HuH-7.5 (cell line): Measurements from ENCODE around the gene FNDC3B.

Experiments used
- DNase-seq: peaks from one replicate; pipeline ENCODE4 v3.0.0; 2011; ENCODE audit warnings: low spot score

Gene FNDC3B

DNA sequence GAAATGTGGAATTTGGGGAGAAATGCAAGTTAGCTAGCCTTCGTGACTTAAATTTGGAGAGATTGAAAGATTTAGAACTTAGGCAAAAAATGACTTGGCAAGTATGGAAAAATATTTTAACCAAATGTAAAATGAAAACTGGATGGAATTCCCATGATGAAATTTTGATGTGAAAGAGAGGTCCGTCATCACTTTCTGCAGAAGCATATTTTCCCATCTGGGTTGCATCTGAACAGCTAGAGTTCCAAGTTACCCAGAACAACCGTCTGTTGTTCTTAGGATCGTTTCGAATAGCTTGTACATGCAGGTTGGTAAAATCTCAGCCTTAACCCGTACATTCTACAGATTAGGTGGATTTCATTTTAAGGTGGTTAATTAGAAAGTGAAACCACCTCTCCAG, 272.6 kb downstream of the FNDC3B start:
- DNase-seq: no peak

DNA sequence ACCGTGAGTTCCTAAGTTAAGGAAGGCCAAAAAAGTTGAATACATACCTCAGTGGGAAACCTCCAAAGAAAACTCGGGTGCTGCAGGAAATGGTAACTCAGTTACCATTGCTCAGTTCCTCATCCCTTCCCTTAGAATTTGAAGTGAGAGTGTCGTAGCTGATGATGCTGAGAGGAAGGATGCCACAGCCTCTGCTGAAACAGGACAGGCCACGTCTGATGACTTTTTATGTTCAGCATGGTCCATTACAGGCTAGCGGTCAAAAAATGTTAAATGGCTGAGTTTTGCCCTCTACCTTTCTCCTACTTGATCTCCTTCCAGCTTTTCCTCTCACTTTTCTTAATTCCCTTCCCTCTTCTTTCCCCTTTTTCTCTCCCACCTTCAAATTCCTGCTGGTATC, 273.3 kb downstream of the FNDC3B start:
- no peak for DNase-seq

- DNase-seq: no peak
Measured at GRCh38 chr3:172313671-172314070, 274.3 kb downstream of the FNDC3B start.

GRCh38 chr3:172314591-172315160, 275.3 kb downstream of the FNDC3B start:
- no peak for DNase-seq

GRCh38 chr3:172315401-172316091, 276.2 kb downstream of the FNDC3B start:
- no peak for DNase-seq

GRCh38 chr3:172316758-172317157, 277.4 kb downstream of the FNDC3B start:
- DNase-seq: no peak

DNA sequence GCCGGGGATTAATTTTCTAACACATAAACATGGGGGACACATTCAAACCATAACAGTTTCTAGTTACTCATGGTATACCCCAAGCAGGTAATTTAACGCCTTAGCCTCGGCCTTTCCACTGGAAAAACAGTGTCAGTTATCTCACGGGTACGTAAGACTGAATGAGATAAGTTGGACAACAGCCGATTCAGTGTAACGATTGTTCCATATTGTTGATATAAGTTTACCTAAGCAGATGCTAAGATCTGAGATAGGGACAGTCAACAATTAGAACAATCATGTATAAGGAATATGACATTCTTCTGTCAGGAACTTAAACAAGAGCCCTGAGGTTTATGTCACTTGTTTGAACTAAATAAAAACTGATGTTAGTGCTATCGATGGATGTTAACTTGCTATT, 278.1 kb downstream of the FNDC3B start:
- no peak for DNase-seq

- no peak for DNase-seq
Measured at GRCh38 chr3:172317984-172318383, 278.6 kb downstream of the FNDC3B start.

- DNase-seq: no peak
Measured at GRCh38 chr3:172319595-172319994, 280.2 kb downstream of the FNDC3B start.

- no peak for DNase-seq
Measured at GRCh38 chr3:172320468-172320867, 281.1 kb downstream of the FNDC3B start.

DNA sequence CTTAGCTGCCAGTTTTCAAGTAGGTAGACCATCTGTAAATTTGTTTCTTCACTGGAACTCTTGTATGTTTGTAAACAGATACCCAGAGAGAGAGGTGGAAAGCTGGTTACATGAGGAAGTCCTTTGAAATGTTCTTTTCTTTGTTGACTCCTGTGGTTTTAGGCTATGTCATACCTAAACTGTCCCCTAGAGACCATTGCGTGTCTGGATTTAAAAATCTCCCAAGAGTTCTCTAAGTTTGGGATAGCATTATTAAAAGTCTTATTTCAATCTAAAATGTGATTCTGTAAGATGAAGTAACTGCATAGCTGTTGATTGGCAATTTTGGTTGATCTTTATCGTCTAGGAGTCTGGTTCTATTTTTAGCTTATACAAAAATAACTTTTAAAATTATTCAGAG, 281.7 kb downstream of the FNDC3B start:
- DNase-seq: no peak

DNA sequence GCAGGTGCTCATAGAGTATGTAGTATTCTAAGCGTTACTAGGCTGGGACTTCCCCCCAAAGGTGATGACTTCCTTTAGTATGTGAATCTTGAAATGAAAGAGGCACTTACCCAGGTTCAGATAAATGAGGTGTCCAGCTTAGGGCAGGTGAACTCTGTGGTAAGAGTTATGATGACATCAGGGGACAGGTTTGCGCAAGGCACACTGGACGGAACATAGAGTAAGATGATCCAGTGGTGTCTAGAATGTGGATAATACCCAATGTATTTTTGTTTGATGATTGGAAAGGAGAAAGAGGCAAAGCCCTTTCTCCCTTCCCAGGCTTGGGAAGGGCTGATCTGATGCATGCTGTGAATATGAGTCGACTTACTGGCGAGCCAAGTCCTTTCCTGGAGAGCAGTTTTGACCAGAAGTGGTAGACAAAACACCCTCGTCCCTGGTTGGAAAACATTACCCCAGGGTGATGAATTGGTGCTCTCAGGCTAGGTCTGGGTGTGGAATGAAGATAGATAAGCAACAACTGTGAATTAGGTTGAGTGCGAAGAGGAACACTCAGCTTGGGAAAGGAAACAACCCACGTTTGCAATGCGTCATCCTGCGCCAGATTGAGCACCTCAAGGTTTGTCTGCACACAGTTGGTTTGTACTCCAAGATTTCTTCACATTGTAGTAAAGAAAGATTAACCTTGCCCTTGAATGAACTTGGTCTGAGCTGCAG, 284.7 kb downstream of the FNDC3B start:
- DNase-seq: no peak

- no peak for DNase-seq
Measured at GRCh38 chr3:172324611-172325203, 285.3 kb downstream of the FNDC3B start.

GRCh38 chr3:172325461-172325860, 286.1 kb downstream of the FNDC3B start:
- no peak for DNase-seq

DNA sequence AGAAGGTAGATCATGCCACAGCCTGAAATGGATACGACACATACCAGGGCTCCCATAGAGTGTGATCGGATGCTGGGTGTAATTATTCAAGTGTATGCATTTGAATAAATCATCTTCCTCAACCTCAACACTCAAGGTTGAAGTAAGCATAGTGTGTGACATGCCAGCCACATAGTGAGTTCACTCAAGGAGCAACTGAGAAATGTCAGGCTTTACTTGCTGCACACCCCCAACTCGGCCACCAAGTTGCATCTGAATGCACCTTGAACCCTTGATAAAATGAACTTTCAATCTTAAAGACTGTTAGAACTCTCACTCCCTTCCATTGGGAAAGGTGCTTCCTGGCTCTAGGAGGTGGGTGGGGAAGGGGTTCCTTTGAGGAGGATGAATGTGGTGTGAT, 287.6 kb downstream of the FNDC3B start:
- DNase-seq: no peak

DNA sequence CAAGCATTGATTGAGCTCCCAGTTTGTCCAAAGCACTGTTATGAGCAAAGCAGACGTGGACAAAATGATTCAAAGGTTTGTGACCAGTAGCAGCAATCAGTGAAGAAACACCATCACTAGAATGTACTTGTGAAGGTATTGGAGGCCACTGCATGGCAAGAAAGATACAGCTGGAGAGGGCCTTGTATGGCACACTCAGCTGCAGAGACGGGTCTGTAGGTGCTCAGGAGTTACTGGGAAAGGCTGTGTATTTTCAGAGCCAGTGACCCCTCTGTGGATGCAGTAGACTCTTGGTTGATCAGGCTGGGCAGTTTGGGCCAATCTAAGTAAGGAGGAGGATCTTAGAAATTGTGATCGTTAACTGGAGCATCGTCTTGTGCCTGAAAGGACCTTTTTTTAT, 288.9 kb downstream of the FNDC3B start:
- no peak for DNase-seq

DNA sequence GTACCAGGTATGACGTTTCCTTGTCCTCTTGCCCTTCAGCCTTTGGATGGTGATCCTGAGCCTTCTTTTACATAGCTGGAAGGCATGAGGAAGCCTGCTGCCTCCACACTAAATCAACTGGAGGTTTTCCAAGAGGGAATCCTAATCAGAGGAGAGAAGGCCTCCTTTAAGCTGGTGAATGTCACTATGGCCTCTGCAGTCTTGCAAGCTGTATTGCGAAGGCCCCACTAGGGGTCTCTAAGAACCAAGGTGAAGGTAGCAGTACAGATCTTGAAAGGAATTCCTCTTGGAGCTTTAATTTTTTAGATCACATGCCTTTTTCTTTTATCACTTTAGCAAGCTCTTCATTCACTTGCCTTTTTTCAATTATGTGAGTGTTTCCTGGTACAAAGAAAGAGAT, 289.7 kb downstream of the FNDC3B start:
- DNase-seq: no peak

DNA sequence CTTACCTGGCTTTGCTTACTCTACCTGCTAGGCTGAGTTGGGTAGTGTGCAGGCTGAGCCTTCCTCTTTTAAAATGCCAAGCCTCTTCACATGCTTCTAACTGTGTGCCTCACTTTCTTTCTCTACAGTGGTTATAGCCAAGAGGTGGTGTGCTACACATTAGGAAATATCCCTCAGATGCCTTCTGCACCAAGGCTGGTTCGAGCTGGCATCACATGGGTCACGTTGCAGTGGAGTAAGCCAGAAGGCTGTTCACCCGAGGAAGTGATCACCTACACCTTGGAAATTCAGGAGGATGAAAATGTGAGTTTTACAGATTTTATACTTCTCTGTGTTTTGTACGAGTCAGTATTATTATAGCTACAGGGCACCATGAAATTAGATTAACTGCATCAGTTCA, 291.0 kb downstream of the FNDC3B start:
- no peak for DNase-seq

DNA sequence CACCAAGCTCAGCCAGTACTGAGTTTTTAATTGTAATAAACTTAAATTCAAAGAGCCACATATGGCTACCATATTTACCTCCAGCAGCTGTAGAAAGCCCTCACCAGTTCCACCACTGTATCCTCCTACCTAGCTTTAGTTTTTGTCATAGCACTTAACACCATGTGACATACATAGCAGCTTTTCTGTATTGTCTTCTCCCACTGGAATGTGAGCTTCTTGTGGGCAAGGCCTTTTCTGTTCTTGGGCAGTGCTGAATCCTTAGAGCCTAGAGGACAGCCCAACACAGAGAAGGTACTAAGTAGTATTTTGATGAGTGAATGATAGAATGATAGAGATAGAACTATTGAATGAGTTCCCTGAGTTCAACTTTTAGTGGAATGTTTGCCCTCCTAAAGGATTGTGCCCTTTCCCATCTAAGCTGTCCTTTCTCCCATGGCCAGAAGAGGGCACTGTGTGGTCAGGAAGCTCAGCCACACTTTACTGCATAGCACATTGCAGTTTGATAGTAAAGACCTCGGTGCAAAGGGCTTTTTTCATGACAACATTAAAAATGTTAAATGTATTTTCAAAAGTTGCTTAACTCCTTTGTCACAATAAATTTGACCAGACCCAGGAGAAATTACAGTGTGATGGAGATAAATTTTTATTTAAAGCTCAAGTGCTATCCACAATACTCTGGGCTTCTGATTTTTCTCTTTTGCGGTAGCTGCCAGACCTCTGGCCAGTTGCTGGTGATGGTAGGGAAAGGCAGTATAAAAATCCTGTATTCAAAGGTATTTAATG, 293.1 kb downstream of the FNDC3B start:
- DNase-seq: peak; percentile 22

DNA sequence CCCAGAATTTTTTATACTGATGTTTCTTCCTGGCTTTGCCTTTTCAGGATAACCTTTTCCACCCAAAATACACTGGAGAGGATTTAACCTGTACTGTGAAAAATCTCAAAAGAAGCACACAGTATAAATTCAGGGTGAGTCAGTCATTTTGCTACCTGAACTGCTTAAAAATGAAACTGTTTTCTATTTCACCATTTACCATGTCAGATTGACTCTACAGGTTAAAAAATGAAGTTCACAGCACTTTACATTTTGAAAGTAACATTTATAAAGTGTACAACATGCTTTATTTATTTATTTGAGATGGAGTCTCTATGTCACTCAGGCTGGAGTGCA, 293.6 kb downstream of the FNDC3B start:
- no peak for DNase-seq

GRCh38 chr3:172333692-172334457, 294.5 kb downstream of the FNDC3B start:
- no peak for DNase-seq
